CD4-positive, CD25-positive, alpha-beta regulatory T cell (primary cell): ENCODE data around the gene TESK2. TPM values are rescaled to one million over a fixed set of nuclear protein-coding genes. Genes with fewer than 3 reads are reported as not detected.
"Not testable (repeated sequence)": the region's sequence is repeated elsewhere in the genome, so short reads cannot be mapped to it uniquely, and the experiment has no call there.

ENCODE experiments used
- ATAC-seq, 2 donors: fragments of 150-1000 bp; cut with Tn5 transposase; one replicate each; pipeline ENCODE4 v1.10.0; 2021; ENCODE audit warnings: low read depth in 2 of 2, moderate number of reproducible peaks in 2 of 2, moderate library complexity in 1 of 2
- DNase-seq, 3 donors: peaks; one replicate each; pipeline versions ENCODE4 v3.0.0 to v3.0.0-alpha.2; 2012 to 2022; ENCODE audit warnings: mixed read lengths in 1 of 3
- H3K27ac ChIP-seq: one replicate; pipeline ENCODE4 v1.7.0; 2013; ENCODE audit warnings: mild to moderate bottlenecking, low read length; ENCODE audit not compliant: insufficient read depth, poor library complexity, severe bottlenecking
- H3K27me3 ChIP-seq: one replicate; pipeline ENCODE4 v1.7.0; 2013; ENCODE audit warnings: low read length; ENCODE audit not compliant: control insufficient read depth, insufficient read depth
- H3K36me3 ChIP-seq: one replicate; pipeline ENCODE4 v1.7.0; 2013; ENCODE audit warnings: mild to moderate bottlenecking, low read length, moderate library complexity; ENCODE audit not compliant: control insufficient read depth, insufficient read depth
- H3K4me1 ChIP-seq: 2 replicates; pipeline ENCODE4 v1.7.0; 2013; ENCODE audit warnings: mild to moderate bottlenecking, low read length; ENCODE audit not compliant: insufficient read depth, control insufficient read depth, poor library complexity, severe bottlenecking
- H3K4me3 ChIP-seq: one replicate; pipeline ENCODE4 v1.7.0; 2013; ENCODE audit warnings: low read depth, mild to moderate bottlenecking, low read length, moderate library complexity
- H3K9me3 ChIP-seq, 2 experiments: 1 replicate in 1 of 2; 2 replicates in 1 of 2; pipeline ENCODE4 v1.7.0; 2013; ENCODE audit warnings: low read length in 2 of 2, mild to moderate bottlenecking in 1 of 2, moderate library complexity in 1 of 2; ENCODE audit not compliant: control insufficient read depth in 2 of 2
- H3K27ac Mint-ChIP-seq, 3 donors: one replicate each; pipeline ENCODE4 v1.8.0; 2020 to 2022; ENCODE audit warnings: mild to moderate bottlenecking in 3 of 3, mixed read lengths in 3 of 3, moderate library complexity in 2 of 3
- H3K27me3 Mint-ChIP-seq: one replicate; pipeline ENCODE4 v1.8.0; 2022; ENCODE audit warnings: mild to moderate bottlenecking, mixed read lengths
- H3K36me3 Mint-ChIP-seq: one replicate; pipeline ENCODE4 v1.8.0; 2020; ENCODE audit warnings: mixed read lengths
- H3K4me1 Mint-ChIP-seq, 4 donors: one replicate each; pipeline ENCODE4 v1.8.0; 2020 to 2022; ENCODE audit warnings: mixed read lengths in 4 of 4, mild to moderate bottlenecking in 1 of 4
- H3K4me3 Mint-ChIP-seq, 4 donors: one replicate each; pipeline ENCODE4 v1.8.0; 2020 to 2022; ENCODE audit warnings: mild to moderate bottlenecking in 4 of 4, mixed read lengths in 4 of 4, moderate library complexity in 3 of 4
- H3K9me3 Mint-ChIP-seq, 7 donors: one replicate each; pipeline ENCODE4 v1.8.0; 2020 to 2022; ENCODE audit warnings: mixed read lengths in 7 of 7, mild to moderate bottlenecking in 3 of 7, moderate library complexity in 2 of 7
- polyA plus RNA-seq, 4 donors: library from polyadenylated mRNA; unstranded; fragments of 300-500 nt; fragmentation: Illumina TruSeq; gene quantifications; one replicate each; pipeline ENCODE4 v1.2.3, GENCODE V29; 2021
- total RNA-seq: library from RNA; stranded (reverse); gene quantifications from one replicate; pipeline ENCODE4 v1.2.3, GENCODE V29; 2022

TESK2 gene
- total RNA-seq: 5.3 TPM
- 1 to 10 TPM; 2.9 to 4.5 (median 3.7) TPM for polyA plus RNA-seq

GRCh38 chr1:45490626-45491486, at the start of gene TESK2:
Gene TESK2, minus strand, starts transcription at chr1:45491163. Its CDS starts 33,378 bp downstream, at chr1:45457785.
- Mint-ChIP-seq H3K27ac (no peak within 1 kb of the TSS), H3K36me3 (no peaks in the 10 kb centered on the region), H3K4me3 (no peak within 1 kb of the TSS), H3K4me1 (peaks cover 6 to 23% (median 13%) of the 10 kb centered on the region in 4 donors), H3K9me3 (no peaks in the 10 kb centered on the region), H3K27me3 (no peaks in the 10 kb centered on the region)
- Histone ChIP-seq H3K4me1 (peaks cover 22% of the 10 kb centered on the region), H3K36me3 (no peaks in the 10 kb centered on the region), H3K4me3 (peak within 1 kb of the TSS; percentile 91), H3K9me3 (no peaks in the 10 kb centered on the region), H3K27ac (peak within 1 kb of the TSS; percentile 82), H3K27me3 (no peaks in the 10 kb centered on the region)
- DNase-seq: peak; percentile 96 to 100 (median 98)
- ATAC-seq: peak; percentile 94 to 95

- Mint-ChIP-seq H3K4me3 (no peak overlapping the region), H3K9me3 (peaks cover 0 to 1% (median 0%) of the 10 kb centered on the region in 7 donors), H3K27me3 (no peaks in the 10 kb centered on the region), H3K4me1 (peaks cover 3 to 9% (median 4%) of the 10 kb centered on the region in 4 donors), H3K36me3 (no peaks in the 10 kb centered on the region), H3K27ac (no peak overlapping the region)
- H3K27ac ChIP-seq: no peak overlapping the region
- DNase-seq: no peak
- no peaks in the 10 kb centered on the region for H3K27me3 ChIP-seq
- H3K4me3 ChIP-seq: no peak overlapping the region
- H3K4me1 ChIP-seq: no peaks in the 10 kb centered on the region
- no peak for ATAC-seq
- no peaks in the 10 kb centered on the region for H3K9me3 ChIP-seq
- no peaks in the 10 kb centered on the region for H3K36me3 ChIP-seq
These were observed 45.9 kb upstream of the TESK2 start for GRCh38 chr1:45536886-45537285.

GRCh38 chr1:45535988-45536766, 45.2 kb upstream of the TESK2 start:
- Histone ChIP-seq H3K36me3 (no peaks in the 10 kb centered on the region), H3K9me3 (no peaks in the 10 kb centered on the region), H3K4me3 (no peak overlapping the region), H3K27me3 (no peaks in the 10 kb centered on the region), H3K4me1 (no peaks in the 10 kb centered on the region), H3K27ac (no peak overlapping the region)
- Mint-ChIP-seq H3K4me3 (no peak overlapping the region), H3K9me3 (peaks cover 0 to 1% (median 0%) of the 10 kb centered on the region in 7 donors), H3K36me3 (no peaks in the 10 kb centered on the region), H3K4me1 (peaks cover 3 to 9% (median 4%) of the 10 kb centered on the region in 4 donors), H3K27me3 (no peaks in the 10 kb centered on the region), H3K27ac (no peak overlapping the region)
- no peak for DNase-seq
- ATAC-seq: no peak

- no peak for DNase-seq
- no peak overlapping the region for H3K4me3 ChIP-seq
- Mint-ChIP-seq H3K4me3 (no peak overlapping the region), H3K4me1 (peaks cover 0 to 9% (median 3%) of the 10 kb centered on the region in 4 donors), H3K27ac (no peak overlapping the region), H3K27me3 (peaks cover 10% of the 10 kb centered on the region), H3K9me3 (no peaks in the 10 kb centered on the region), H3K36me3 (no peaks in the 10 kb centered on the region)
- no peak for ATAC-seq
- H3K27ac ChIP-seq: no peak overlapping the region
- H3K36me3 ChIP-seq: no peaks in the 10 kb centered on the region
- H3K4me1 ChIP-seq: no peaks in the 10 kb centered on the region
- no peaks in the 10 kb centered on the region for H3K9me3 ChIP-seq
- H3K27me3 ChIP-seq: no peaks in the 10 kb centered on the region
These were observed 40.9 kb upstream of the TESK2 start for GRCh38 chr1:45531873-45532272.

- no peaks in the 10 kb centered on the region for H3K4me1 ChIP-seq
- H3K27ac ChIP-seq: no peak overlapping the region
- Mint-ChIP-seq H3K4me3 (no peak overlapping the region), H3K36me3 (no peaks in the 10 kb centered on the region), H3K27me3 (peaks cover 16% of the 10 kb centered on the region), H3K27ac (no peak overlapping the region), H3K4me1 (peaks cover 0 to 2% (median 0%) of the 10 kb centered on the region in 4 donors), H3K9me3 (no peaks in the 10 kb centered on the region)
- DNase-seq (no peak), ATAC-seq (no peak)
- no peaks in the 10 kb centered on the region for H3K9me3 ChIP-seq
- no peak overlapping the region for H3K4me3 ChIP-seq
- H3K36me3 ChIP-seq: no peaks in the 10 kb centered on the region
- no peaks in the 10 kb centered on the region for H3K27me3 ChIP-seq
These were observed 39.7 kb upstream of the TESK2 start for GRCh38 chr1:45530632-45531135.

- Histone ChIP-seq H3K27me3 (no peaks in the 10 kb centered on the region), H3K36me3 (no peaks in the 10 kb centered on the region), H3K27ac (no peak overlapping the region), H3K4me1 (peaks cover 8% of the 10 kb centered on the region), H3K9me3 (no peaks in the 10 kb centered on the region), H3K4me3 (no peak overlapping the region)
- H3K4me3 Mint-ChIP-seq: peak overlapping the region in 1 of 4 donors; percentile 39
- no peaks in the 10 kb centered on the region for H3K36me3 Mint-ChIP-seq
- DNase-seq (no peak), ATAC-seq (no peak)
- H3K27me3 Mint-ChIP-seq: peaks cover 16% of the 10 kb centered on the region
- H3K4me1 Mint-ChIP-seq: peaks cover 5 to 11% (median 10%) of the 10 kb centered on the region in 4 donors
- H3K9me3 Mint-ChIP-seq: no peaks in the 10 kb centered on the region
- H3K27ac Mint-ChIP-seq: no peak overlapping the region
These were observed 35.2 kb upstream of the TESK2 start for GRCh38 chr1:45526135-45526644.

- not testable (repeated sequence) for H3K27ac ChIP-seq, ATAC-seq, H3K27ac Mint-ChIP-seq, H3K4me3 ChIP-seq, H3K36me3 ChIP-seq, H3K9me3 ChIP-seq, DNase-seq, H3K27me3 ChIP-seq, H3K36me3 Mint-ChIP-seq, H3K9me3 Mint-ChIP-seq
- Mint-ChIP-seq H3K4me1 (peaks cover 9 to 31% (median 20%) of the 10 kb centered on the region in 4 donors), H3K4me3 (peak overlapping the region in 2 of 4 donors; percentile 29 to 69), H3K27me3 (peaks cover 16% of the 10 kb centered on the region)
- peaks cover 27% of the 10 kb centered on the region for H3K4me1 ChIP-seq
These were observed 33.0 kb upstream of the TESK2 start for GRCh38 chr1:45523975-45524374.
